GM23338 (cell line): Measurements from ENCODE around the gene PCSK6. TPM values are rescaled to one million over a fixed set of nuclear protein-coding genes. Genes with fewer than 3 reads are reported as not detected.

ENCODE experiments used
- ATAC-seq: fragments of 200-7000 bp; cut with Tn5 transposase; 3 replicates; pipeline ENCODE4 v1.9.1; 2020
- DNase-seq: peaks from one replicate; pipeline ENCODE4 v3.0.0-alpha.2; 2015; ENCODE audit warnings: low spot score
- H2AFZ ChIP-seq: fragments of 200-600 bp; sonication (generic); 2 replicates; pipeline ENCODE4 v1.8.0; 2016; ENCODE audit warnings: antibody characterized with exemption, mild to moderate bottlenecking, moderate library complexity
- H3F3A ChIP-seq: fragments of 200-600 bp; sonication (generic); replicated peaks from 2 replicates; pipeline ENCODE4 v1.8.0; 2017; ENCODE audit warnings: antibody characterized with exemption, mixed run types, low read depth
- H3K27ac ChIP-seq: fragments of 200-600 bp; sonication (generic); 2 replicates; pipeline ENCODE4 v1.6.1; 2016; ENCODE audit warnings: low read depth
- H3K27me3 ChIP-seq: fragments of 200-600 bp; sonication (generic); 2 replicates; pipeline ENCODE4 v1.8.0; 2016; ENCODE audit warnings: mild to moderate bottlenecking, mixed run types, moderate library complexity; ENCODE audit not compliant: insufficient read depth
- H3K36me3 ChIP-seq: fragments of 200-600 bp; sonication (generic); 2 replicates; pipeline ENCODE4 v1.8.0; 2016; ENCODE audit warnings: mild to moderate bottlenecking; ENCODE audit not compliant: insufficient read depth
- H3K4me1 ChIP-seq: fragments of 200-600 bp; sonication (generic); 2 replicates; pipeline ENCODE4 v1.8.0; 2016; ENCODE audit warnings: mild to moderate bottlenecking, moderate library complexity; ENCODE audit not compliant: insufficient read depth
- H3K4me2 ChIP-seq: fragments of 200-600 bp; sonication (generic); 2 replicates; pipeline ENCODE4 v1.7.1; 2017; ENCODE audit warnings: mixed run types
- H3K4me3 ChIP-seq: fragments of 200-600 bp; sonication (generic); 2 replicates; pipeline ENCODE4 v1.6.1; 2016; ENCODE audit warnings: mixed run types
- H3K79me2 ChIP-seq: fragments of 200-600 bp; sonication (generic); replicated peaks from 2 replicates; pipeline ENCODE4 v1.8.0; 2017; ENCODE audit warnings: mild to moderate bottlenecking; ENCODE audit not compliant: insufficient read depth
- H3K9me2 ChIP-seq: fragments of 200-600 bp; sonication (generic); 2 replicates; pipeline ENCODE4 v1.8.0; 2017; ENCODE audit not compliant: insufficient read depth
- H4K20me1 ChIP-seq: fragments of 200-600 bp; sonication (generic); replicated peaks from 2 replicates; pipeline ENCODE4 v1.8.0; 2017; ENCODE audit warnings: mild to moderate bottlenecking; ENCODE audit not compliant: insufficient read depth
- H3K27ac Mint-ChIP-seq: 2 replicates; pipeline ENCODE4 v1.8.0; 2020; ENCODE audit warnings: inconsistent platforms, mild to moderate bottlenecking, moderate library complexity, mixed read lengths
- H3K27me3 Mint-ChIP-seq: 3 replicates; pipeline ENCODE4 v1.8.0; 2022; ENCODE audit warnings: low read depth, mild to moderate bottlenecking, moderate library complexity, mixed read lengths, inconsistent platforms; ENCODE audit not compliant: insufficient read depth, poor library complexity
- H3K36me3 Mint-ChIP-seq: 3 replicates; pipeline ENCODE4 v1.8.0; 2021; ENCODE audit warnings: low read depth, mild to moderate bottlenecking, inconsistent platforms, moderate library complexity, mixed read lengths
- H3K4me1 Mint-ChIP-seq: 3 replicates; pipeline ENCODE4 v1.8.0; 2020; ENCODE audit warnings: mild to moderate bottlenecking, inconsistent platforms, mixed read lengths
- H3K4me3 Mint-ChIP-seq: 3 replicates; pipeline ENCODE4 v1.8.0; 2021; ENCODE audit warnings: moderate library complexity, mild to moderate bottlenecking, inconsistent platforms, mixed read lengths
- H3K9me3 Mint-ChIP-seq: 3 replicates; pipeline ENCODE4 v1.8.0; 2020; ENCODE audit warnings: moderate library complexity, mild to moderate bottlenecking, inconsistent platforms, mixed read lengths
- CREB1 ChIP-seq: fragments of 250-450 bp; sonication (Bioruptor Pico); IDR thresholded peaks from 2 replicates; pipeline ENCODE4 v1.5.0; 2020; ENCODE audit warnings: low read depth, mild to moderate bottlenecking, moderate library complexity
- EZH2 ChIP-seq: fragments of 200-600 bp; sonication (generic); IDR thresholded peaks from one replicate; pipeline ENCODE4 v1.8.0; 2017; ENCODE audit warnings: antibody characterized with exemption, mild to moderate bottlenecking, low read depth; ENCODE audit not compliant: unreplicated experiment
- EZH2phosphoT487 ChIP-seq: fragments of 200-600 bp; sonication (generic); IDR thresholded peaks from one replicate; pipeline ENCODE4 v1.8.1; 2018; ENCODE audit warnings: antibody characterized with exemption; ENCODE audit not compliant: unreplicated experiment
- JUNB ChIP-seq: IDR thresholded peaks from one replicate; pipeline ENCODE4 v1.6.1; 2016; ENCODE audit warnings: antibody characterized with exemption; ENCODE audit not compliant: unreplicated experiment
- NANOG ChIP-seq: IDR thresholded peaks from 2 replicates; pipeline ENCODE4 v1.6.1; 2016; ENCODE audit warnings: antibody characterized with exemption, borderline replicate concordance
- POLR2AphosphoS5 ChIP-seq: IDR thresholded peaks from 2 replicates; pipeline ENCODE4 v1.6.1; 2016; ENCODE audit warnings: antibody characterized with exemption, low read depth
- STAT1 ChIP-seq: IDR thresholded peaks from one replicate; pipeline ENCODE4 v1.6.1; 2016; ENCODE audit warnings: antibody characterized with exemption; ENCODE audit not compliant: unreplicated experiment
- ZNF114 ChIP-seq: fragments of 250-450 bp; sonication (Bioruptor Pico); IDR thresholded peaks from 2 replicates; pipeline ENCODE4 v1.5.0; 2020; ENCODE audit warnings: mild to moderate bottlenecking, moderate library complexity
- ZNF331 ChIP-seq: fragments of 250-450 bp; sonication (Bioruptor Pico); IDR thresholded peaks from 2 replicates; pipeline ENCODE4 v1.5.0; 2020; ENCODE audit warnings: low read depth, mild to moderate bottlenecking, moderate library complexity
- polyA plus RNA-seq: library from polyadenylated mRNA; unstranded; fragments of >200 nt; fragmentation: Nextera tagmentation; extraction: Ambion mirVana; gene quantifications from 2 replicates; pipeline ENCODE4 v1.2.1, GENCODE V29; 2016
- total RNA-seq: library from RNA; depleted of rRNA; stranded (reverse); fragments of >200 nt; shearing (Covaris generic); gene quantifications from 2 replicates; pipeline ENCODE4 v1.2.3, GENCODE V29; 2014
- TF ChIP-seq, protein P1 (sequence below): IDR thresholded peaks from 2 replicates; pipeline ENCODE4 v1.6.1; 2016; ENCODE audit warnings: antibody characterized with exemption
- TF ChIP-seq, protein P2 (sequence below), 2 experiments: fragments of 200-600 bp in 1 of 2; sonication (generic) in 1 of 2; conservative IDR thresholded peaks; 2 replicates each; pipeline versions ENCODE4 v1.5.1 to v1.6.1; 2016 to 2017; ENCODE audit warnings: antibody characterized with exemption in 2 of 2, low read depth in 2 of 2, mild to moderate bottlenecking in 2 of 2, moderate library complexity in 1 of 2
- TF ChIP-seq, protein P3 (sequence below): fragments of 250-450 bp; sonication (Bioruptor Pico); IDR thresholded peaks from 2 replicates; pipeline ENCODE4 v1.5.0; 2020; ENCODE audit warnings: mild to moderate bottlenecking, moderate library complexity
- TF ChIP-seq, protein P4 (sequence below): IDR thresholded peaks from one replicate; pipeline ENCODE4 v1.6.1; 2018; ENCODE audit warnings: antibody characterized with exemption; ENCODE audit not compliant: unreplicated experiment

The PCSK6 gene
- total and polyA plus RNA-seq, 2 experiments from 2014 or later = 1.7 to 6.7 TPM

DNA sequence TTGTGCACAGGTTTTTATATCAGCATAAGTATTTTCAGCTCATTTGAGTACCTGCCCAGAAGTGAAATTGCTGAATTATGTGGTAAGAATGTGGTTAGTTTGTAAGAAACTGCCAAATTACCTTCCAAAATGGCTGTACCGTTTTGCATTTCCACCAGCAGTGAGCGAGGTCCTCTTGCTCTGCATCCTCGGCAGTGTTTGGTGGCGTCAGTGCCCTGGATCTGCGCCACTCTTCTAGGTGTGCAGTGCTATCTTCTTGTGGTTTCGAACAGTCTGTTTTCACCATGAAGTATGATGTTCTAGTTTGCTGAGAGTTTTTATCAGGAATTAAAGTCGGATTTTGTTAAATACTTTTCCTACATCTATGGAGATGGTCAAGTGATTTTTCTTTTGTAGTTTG, 24.8 kb upstream of the PCSK6 start:
- Histone ChIP-seq H3K9me2 (no peaks in the 10 kb centered on the region), H3K36me3 (no peaks in the 10 kb centered on the region), H2AFZ (no peak overlapping the region), H3K27me3 (no peaks in the 10 kb centered on the region), H3K4me1 (no peaks in the 10 kb centered on the region), H3F3A (no peaks in the 10 kb centered on the region), H3K4me2 (no peak overlapping the region), H4K20me1 (no peaks in the 10 kb centered on the region), H3K79me2 (no peaks in the 10 kb centered on the region), H3K4me3 (no peak overlapping the region), H3K27ac (no peak overlapping the region)
- Mint-ChIP-seq H3K27me3 (peaks cover 6% of the 10 kb centered on the region), H3K36me3 (no peaks in the 10 kb centered on the region), H3K4me1 (no peaks in the 10 kb centered on the region), H3K27ac (no peak overlapping the region), H3K4me3 (no peak overlapping the region), H3K9me3 (peaks cover 8% of the 10 kb centered on the region; the same call in 1 of the 3 replicates)
- DNase-seq (no peak), ATAC-seq (no peak)
- no peak for TF ChIP-seq ZNF331
- TF ChIP-seq, protein P1, sequence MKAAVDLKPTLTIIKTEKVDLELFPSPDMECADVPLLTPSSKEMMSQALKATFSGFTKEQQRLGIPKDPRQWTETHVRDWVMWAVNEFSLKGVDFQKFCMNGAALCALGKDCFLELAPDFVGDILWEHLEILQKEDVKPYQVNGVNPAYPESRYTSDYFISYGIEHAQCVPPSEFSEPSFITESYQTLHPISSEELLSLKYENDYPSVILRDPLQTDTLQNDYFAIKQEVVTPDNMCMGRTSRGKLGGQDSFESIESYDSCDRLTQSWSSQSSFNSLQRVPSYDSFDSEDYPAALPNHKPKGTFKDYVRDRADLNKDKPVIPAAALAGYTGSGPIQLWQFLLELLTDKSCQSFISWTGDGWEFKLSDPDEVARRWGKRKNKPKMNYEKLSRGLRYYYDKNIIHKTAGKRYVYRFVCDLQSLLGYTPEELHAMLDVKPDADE = no peak
- TF ChIP-seq, protein P2, sequence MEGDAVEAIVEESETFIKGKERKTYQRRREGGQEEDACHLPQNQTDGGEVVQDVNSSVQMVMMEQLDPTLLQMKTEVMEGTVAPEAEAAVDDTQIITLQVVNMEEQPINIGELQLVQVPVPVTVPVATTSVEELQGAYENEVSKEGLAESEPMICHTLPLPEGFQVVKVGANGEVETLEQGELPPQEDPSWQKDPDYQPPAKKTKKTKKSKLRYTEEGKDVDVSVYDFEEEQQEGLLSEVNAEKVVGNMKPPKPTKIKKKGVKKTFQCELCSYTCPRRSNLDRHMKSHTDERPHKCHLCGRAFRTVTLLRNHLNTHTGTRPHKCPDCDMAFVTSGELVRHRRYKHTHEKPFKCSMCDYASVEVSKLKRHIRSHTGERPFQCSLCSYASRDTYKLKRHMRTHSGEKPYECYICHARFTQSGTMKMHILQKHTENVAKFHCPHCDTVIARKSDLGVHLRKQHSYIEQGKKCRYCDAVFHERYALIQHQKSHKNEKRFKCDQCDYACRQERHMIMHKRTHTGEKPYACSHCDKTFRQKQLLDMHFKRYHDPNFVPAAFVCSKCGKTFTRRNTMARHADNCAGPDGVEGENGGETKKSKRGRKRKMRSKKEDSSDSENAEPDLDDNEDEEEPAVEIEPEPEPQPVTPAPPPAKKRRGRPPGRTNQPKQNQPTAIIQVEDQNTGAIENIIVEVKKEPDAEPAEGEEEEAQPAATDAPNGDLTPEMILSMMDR (conservative IDR thresholded peaks at IDR 0.05; ENCODE audit: low read depth in 2 of 2) = no peak
- TF ChIP-seq NANOG = no peak
- TF ChIP-seq, protein P3, sequence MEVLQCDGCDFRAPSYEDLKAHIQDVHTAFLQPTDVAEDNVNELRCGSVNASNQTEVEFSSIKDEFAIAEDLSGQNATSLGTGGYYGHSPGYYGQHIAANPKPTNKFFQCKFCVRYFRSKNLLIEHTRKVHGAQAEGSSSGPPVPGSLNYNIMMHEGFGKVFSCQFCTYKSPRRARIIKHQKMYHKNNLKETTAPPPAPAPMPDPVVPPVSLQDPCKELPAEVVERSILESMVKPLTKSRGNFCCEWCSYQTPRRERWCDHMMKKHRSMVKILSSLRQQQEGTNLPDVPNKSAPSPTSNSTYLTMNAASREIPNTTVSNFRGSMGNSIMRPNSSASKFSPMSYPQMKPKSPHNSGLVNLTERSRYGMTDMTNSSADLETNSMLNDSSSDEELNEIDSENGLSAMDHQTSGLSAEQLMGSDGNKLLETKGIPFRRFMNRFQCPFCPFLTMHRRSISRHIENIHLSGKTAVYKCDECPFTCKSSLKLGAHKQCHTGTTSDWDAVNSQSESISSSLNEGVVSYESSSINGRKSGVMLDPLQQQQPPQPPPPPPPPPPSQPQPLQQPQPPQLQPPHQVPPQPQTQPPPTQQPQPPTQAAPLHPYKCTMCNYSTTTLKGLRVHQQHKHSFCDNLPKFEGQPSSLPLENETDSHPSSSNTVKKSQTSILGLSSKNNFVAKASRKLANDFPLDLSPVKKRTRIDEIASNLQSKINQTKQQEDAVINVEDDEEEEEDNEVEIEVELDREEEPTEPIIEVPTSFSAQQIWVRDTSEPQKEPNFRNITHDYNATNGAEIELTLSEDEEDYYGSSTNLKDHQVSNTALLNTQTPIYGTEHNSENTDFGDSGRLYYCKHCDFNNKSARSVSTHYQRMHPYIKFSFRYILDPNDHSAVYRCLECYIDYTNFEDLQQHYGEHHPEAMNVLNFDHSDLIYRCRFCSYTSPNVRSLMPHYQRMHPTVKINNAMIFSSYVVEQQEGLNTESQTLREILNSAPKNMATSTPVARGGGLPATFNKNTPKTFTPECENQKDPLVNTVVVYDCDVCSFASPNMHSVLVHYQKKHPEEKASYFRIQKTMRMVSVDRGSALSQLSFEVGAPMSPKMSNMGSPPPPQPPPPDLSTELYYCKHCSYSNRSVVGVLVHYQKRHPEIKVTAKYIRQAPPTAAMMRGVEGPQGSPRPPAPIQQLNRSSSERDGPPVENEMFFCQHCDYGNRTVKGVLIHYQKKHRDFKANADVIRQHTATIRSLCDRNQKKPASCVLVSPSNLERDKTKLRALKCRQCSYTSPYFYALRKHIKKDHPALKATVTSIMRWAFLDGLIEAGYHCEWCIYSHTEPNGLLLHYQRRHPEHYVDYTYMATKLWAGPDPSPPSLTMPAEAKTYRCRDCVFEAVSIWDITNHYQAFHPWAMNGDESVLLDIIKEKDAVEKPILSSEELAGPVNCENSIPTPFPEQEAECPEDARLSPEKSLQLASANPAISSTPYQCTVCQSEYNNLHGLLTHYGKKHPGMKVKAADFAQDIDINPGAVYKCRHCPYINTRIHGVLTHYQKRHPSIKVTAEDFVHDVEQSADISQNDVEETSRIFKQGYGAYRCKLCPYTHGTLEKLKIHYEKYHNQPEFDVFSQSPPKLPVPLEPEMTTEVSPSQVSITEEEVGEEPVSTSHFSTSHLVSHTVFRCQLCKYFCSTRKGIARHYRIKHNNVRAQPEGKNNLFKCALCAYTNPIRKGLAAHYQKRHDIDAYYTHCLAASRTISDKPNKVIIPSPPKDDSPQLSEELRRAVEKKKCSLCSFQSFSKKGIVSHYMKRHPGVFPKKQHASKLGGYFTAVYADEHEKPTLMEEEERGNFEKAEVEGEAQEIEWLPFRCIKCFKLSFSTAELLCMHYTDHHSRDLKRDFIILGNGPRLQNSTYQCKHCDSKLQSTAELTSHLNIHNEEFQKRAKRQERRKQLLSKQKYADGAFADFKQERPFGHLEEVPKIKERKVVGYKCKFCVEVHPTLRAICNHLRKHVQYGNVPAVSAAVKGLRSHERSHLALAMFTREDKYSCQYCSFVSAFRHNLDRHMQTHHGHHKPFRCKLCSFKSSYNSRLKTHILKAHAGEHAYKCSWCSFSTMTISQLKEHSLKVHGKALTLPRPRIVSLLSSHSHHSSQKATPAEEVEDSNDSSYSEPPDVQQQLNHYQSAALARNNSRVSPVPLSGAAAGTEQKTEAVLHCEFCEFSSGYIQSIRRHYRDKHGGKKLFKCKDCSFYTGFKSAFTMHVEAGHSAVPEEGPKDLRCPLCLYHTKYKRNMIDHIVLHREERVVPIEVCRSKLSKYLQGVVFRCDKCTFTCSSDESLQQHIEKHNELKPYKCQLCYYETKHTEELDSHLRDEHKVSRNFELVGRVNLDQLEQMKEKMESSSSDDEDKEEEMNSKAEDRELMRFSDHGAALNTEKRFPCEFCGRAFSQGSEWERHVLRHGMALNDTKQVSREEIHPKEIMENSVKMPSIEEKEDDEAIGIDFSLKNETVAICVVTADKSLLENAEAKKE (CRISPR knock-in tag) = no peak
- TF ChIP-seq POLR2AphosphoS5 = no peak
- TF ChIP-seq, protein P4, sequence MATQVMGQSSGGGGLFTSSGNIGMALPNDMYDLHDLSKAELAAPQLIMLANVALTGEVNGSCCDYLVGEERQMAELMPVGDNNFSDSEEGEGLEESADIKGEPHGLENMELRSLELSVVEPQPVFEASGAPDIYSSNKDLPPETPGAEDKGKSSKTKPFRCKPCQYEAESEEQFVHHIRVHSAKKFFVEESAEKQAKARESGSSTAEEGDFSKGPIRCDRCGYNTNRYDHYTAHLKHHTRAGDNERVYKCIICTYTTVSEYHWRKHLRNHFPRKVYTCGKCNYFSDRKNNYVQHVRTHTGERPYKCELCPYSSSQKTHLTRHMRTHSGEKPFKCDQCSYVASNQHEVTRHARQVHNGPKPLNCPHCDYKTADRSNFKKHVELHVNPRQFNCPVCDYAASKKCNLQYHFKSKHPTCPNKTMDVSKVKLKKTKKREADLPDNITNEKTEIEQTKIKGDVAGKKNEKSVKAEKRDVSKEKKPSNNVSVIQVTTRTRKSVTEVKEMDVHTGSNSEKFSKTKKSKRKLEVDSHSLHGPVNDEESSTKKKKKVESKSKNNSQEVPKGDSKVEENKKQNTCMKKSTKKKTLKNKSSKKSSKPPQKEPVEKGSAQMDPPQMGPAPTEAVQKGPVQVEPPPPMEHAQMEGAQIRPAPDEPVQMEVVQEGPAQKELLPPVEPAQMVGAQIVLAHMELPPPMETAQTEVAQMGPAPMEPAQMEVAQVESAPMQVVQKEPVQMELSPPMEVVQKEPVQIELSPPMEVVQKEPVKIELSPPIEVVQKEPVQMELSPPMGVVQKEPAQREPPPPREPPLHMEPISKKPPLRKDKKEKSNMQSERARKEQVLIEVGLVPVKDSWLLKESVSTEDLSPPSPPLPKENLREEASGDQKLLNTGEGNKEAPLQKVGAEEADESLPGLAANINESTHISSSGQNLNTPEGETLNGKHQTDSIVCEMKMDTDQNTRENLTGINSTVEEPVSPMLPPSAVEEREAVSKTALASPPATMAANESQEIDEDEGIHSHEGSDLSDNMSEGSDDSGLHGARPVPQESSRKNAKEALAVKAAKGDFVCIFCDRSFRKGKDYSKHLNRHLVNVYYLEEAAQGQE = no peak
- TF ChIP-seq ZNF114 (CRISPR knock-in tag) = no peak
- no peak for TF ChIP-seq CREB1 (CRISPR knock-in tag)
- no peak for TF ChIP-seq EZH2phosphoT487
- no peak for TF ChIP-seq STAT1
- TF ChIP-seq EZH2 = no peak
- no peak for TF ChIP-seq JUNB
